Sigmoid colon (tissue), 7 donors: ENCODE results near the gene NTM. TPM values are rescaled to one million over a fixed set of nuclear protein-coding genes. Genes with fewer than 3 reads are reported as not detected.

Source experiments
- DNase-seq: peaks from one replicate; pipeline ENCODE4 v3.0.0-alpha.2; 2019
- H3K27ac ChIP-seq, 4 donors: fragments of 200-600 bp; sonication (generic); one replicate each; pipeline ENCODE4 v1.5.1; 2016 to 2019; ENCODE audit warnings: mild to moderate bottlenecking in 1 of 4
- H3K27me3 ChIP-seq, 3 donors: fragments of 200-600 bp; sonication (generic); one replicate each; pipeline ENCODE4 v1.5.1; 2019; ENCODE audit warnings: mild to moderate bottlenecking in 1 of 3
- H3K36me3 ChIP-seq, 4 donors: fragments of 200-600 bp; sonication (generic); one replicate each; pipeline ENCODE4 v1.5.1; 2016 to 2019
- H3K4me1 ChIP-seq, 4 donors: fragments of 200-600 bp; sonication (generic); one replicate each; pipeline ENCODE4 v1.5.1; 2017 to 2019
- H3K4me3 ChIP-seq, 4 donors: fragments of 200-600 bp; sonication (generic); one replicate each; pipeline ENCODE4 v1.5.1; 2017 to 2019; ENCODE audit warnings: mild to moderate bottlenecking in 2 of 4, moderate library complexity in 1 of 4
- H3K9me3 ChIP-seq, 4 donors: fragments of 200-600 bp in 3 of 4; sonication (generic) in 3 of 4; one replicate each; pipeline versions ENCODE4 v1.5.1 to v1.6.1; 2013 to 2019
- CTCF ChIP-seq, 4 experiments: fragments of 450-650 bp in 3 of 4; fragments of 200-600 bp in 1 of 4; IDR thresholded peaks; one replicate each; pipeline ENCODE4 v1.5.1; 2016 to 2019; ENCODE audit warnings: antibody characterized with exemption in 4 of 4, mild to moderate bottlenecking in 3 of 4, moderate library complexity in 2 of 4
- EP300 ChIP-seq, 4 donors: sonication (generic); formaldehyde crosslinking; IDR thresholded peaks; one replicate each; pipeline ENCODE4 v1.6.1; 2017; ENCODE audit warnings: antibody characterized with exemption in 4 of 4
- POLR2A ChIP-seq, 2 donors: fragments of 450-650 bp; IDR thresholded peaks; one replicate each; pipeline ENCODE4 v1.6.1; 2016; ENCODE audit warnings: antibody characterized with exemption in 2 of 2, mild to moderate bottlenecking in 2 of 2, moderate library complexity in 2 of 2
- POLR2AphosphoS5 ChIP-seq, 4 donors: sonication (generic); formaldehyde crosslinking; IDR thresholded peaks; one replicate each; pipeline ENCODE4 v1.6.1; 2017; ENCODE audit warnings: antibody characterized with exemption in 4 of 4
- WGBS, 2 donors: extraction: QIAGEN DNeasy Blood & Tissue Kit; methylation state at CpG; one replicate each; pipeline ENCODE4 v1.1.7; 2013; 5-methylcytosine and 5-hydroxymethylcytosine counted together
- intact Hi-C: fragments of 100-400 bp; cut with DNase I; formaldehyde crosslinking; loops from one replicate; pipeline ENCODE4 v1.15.1; 2023
- polyA plus RNA-seq, 3 donors: library from polyadenylated mRNA; stranded (reverse); fragments of 200-250 nt; gene quantifications; one replicate each; pipeline ENCODE4 v1.2.3, GENCODE V29; 2013
- total RNA-seq, 4 donors: library from RNA; depleted of rRNA; stranded (reverse); fragments of >200 nt; gene quantifications; one replicate each; pipeline ENCODE4 v1.1.0, GENCODE V29; 2016
- donor health status: healthy with polysubstance abuse.
- donor health status: Bipolar disorder and iron deficiency.
- donor health status: healthy.

Gene NTM
- total and polyA plus RNA-seq, 7 donors: 0.96 to 18.3 (median 6.4) TPM; not detected in 1

DNA sequence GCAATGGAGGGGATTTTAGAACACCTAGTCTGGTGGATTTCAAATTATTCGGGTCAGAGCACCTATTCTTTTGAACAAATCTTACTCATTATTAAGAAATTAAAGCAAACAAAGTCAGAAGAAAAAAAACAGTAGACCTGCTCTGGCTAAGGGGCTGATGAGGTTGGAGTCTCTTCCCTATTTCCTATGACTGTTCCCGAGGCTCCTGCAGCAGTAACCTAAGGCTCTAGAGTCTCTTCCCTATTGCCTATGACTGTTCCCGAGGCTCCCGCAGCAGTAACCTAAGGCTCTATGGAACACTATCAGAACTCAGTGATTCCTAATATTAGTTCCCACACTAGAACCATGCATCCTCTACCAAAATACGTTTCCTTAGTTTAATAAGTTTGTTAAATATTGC lies 607.9 kb downstream of the NTM start:
- WGBS, 2 donors: 66 to 73% methylated on average over 5 of the region's 5 CpGs
- Histone ChIP-seq H3K36me3 (no peaks in the 10 kb centered on the region), H3K27me3 (no peaks in the 10 kb centered on the region), H3K27ac (no peak overlapping the region), H3K4me1 (no peaks in the 10 kb centered on the region), H3K4me3 (no peak overlapping the region), H3K9me3 (no peaks in the 10 kb centered on the region)
- no peak for DNase-seq
- TF ChIP-seq POLR2A (IDR thresholded peaks at IDR 0.05) (no peak), POLR2AphosphoS5 (IDR thresholded peaks at IDR 0.05) (no peak), EP300 (IDR thresholded peaks at IDR 0.05) (no peak), CTCF (IDR thresholded peaks at IDR 0.05) (no peak)
- intact Hi-C loops: no loop called here

DNA sequence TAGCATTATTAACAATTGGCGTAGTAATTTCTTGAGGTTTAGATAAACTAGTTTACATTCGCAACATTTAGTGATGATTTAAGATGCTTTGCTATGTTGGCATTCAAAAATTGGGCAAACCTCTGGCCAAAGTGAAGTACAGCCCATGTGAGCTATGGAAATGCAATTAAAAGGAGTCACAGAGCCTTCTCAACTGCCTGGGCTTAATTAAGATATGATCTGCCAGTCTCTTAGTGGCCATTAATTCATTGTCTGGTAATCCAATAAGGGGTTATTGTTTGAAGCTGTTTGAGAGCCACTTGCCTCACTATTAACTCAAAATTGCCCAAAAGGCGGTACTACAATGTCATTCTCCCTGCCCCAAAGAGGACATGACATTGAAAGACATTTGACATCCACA lies 608.9 kb downstream of the NTM start:
- no peak overlapping the region for H3K27ac ChIP-seq
- 92 to 95% methylated on average over 3 of the region's 3 CpGs for WGBS, 2 donors
- H3K4me1 ChIP-seq: no peaks in the 10 kb centered on the region
- no peak for DNase-seq
- H3K36me3 ChIP-seq: no peaks in the 10 kb centered on the region
- no peak overlapping the region for H3K4me3 ChIP-seq
- no peaks in the 10 kb centered on the region for H3K9me3 ChIP-seq
- TF ChIP-seq EP300 (IDR thresholded peaks at IDR 0.05): no peak
- intact Hi-C loops: no loop called here
- no peaks in the 10 kb centered on the region for H3K27me3 ChIP-seq

DNA sequence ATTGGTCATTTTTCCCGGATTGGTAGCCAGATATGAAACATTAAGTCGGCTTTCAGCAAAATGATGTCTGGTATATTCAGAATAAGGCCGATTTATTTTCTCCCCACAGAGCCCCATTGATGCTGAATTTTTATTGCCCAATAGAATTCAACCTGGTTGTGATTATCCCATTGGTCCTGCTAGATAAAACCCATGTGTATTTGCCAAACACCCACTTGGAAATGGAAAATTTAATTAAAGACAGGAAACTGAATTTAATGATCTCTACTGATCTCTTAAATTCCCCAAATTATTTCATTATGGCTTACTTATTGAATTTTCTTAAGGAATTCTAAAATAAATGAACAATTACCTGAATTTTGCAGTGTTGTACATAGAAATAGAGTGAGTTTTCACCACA lies 609.8 kb downstream of the NTM start:
- no peak for DNase-seq
- Histone ChIP-seq H3K36me3 (no peaks in the 10 kb centered on the region), H3K4me1 (no peaks in the 10 kb centered on the region), H3K9me3 (no peaks in the 10 kb centered on the region), H3K4me3 (no peak overlapping the region), H3K27ac (no peak overlapping the region), H3K27me3 (no peaks in the 10 kb centered on the region)
- no peak for TF ChIP-seq POLR2AphosphoS5 (IDR thresholded peaks at IDR 0.05)
- TF ChIP-seq EP300 (IDR thresholded peaks at IDR 0.05): no peak
- no peak for TF ChIP-seq POLR2A (IDR thresholded peaks at IDR 0.05)
- no peak for TF ChIP-seq CTCF (IDR thresholded peaks at IDR 0.05)
- intact Hi-C loops: no loop called here
- 84 to 90% methylated on average over 3 of the region's 3 CpGs for WGBS, 2 donors

GRCh38 chr11:131980888-131981668 lies 610.7 kb downstream of the NTM start:
- intact Hi-C loops: no loop called here
- no peaks in the 10 kb centered on the region for H3K27me3 ChIP-seq
- no peak overlapping the region for H3K27ac ChIP-seq
- TF ChIP-seq POLR2A (IDR thresholded peaks at IDR 0.05) (no peak), POLR2AphosphoS5 (IDR thresholded peaks at IDR 0.05) (no peak), CTCF (IDR thresholded peaks at IDR 0.05) (no peak), EP300 (IDR thresholded peaks at IDR 0.05) (no peak)
- no peaks in the 10 kb centered on the region for H3K4me1 ChIP-seq
- no peaks in the 10 kb centered on the region for H3K9me3 ChIP-seq
- WGBS, 2 donors: 48 to 63% methylated on average over 11 of the region's 11 CpGs
- DNase-seq: no peak
- no peaks in the 10 kb centered on the region for H3K36me3 ChIP-seq
- H3K4me3 ChIP-seq: no peak overlapping the region

- 36 to 45% methylated on average over 3 of the region's 3 CpGs for WGBS, 2 donors
- no peak for TF ChIP-seq POLR2AphosphoS5 (IDR thresholded peaks at IDR 0.05)
- no peak for TF ChIP-seq CTCF (IDR thresholded peaks at IDR 0.05)
- TF ChIP-seq POLR2A (IDR thresholded peaks at IDR 0.05): no peak
- TF ChIP-seq EP300 (IDR thresholded peaks at IDR 0.05): no peak
- no peaks in the 10 kb centered on the region for H3K9me3 ChIP-seq
- no peak overlapping the region for H3K4me3 ChIP-seq
- no peak overlapping the region for H3K27ac ChIP-seq
- DNase-seq: no peak
- no peaks in the 10 kb centered on the region for H3K4me1 ChIP-seq
- H3K27me3 ChIP-seq: no peaks in the 10 kb centered on the region
- intact Hi-C loops: no loop called here
- H3K36me3 ChIP-seq: no peaks in the 10 kb centered on the region
These were observed 611.7 kb downstream of the NTM start for GRCh38 chr11:131982154-131982553.
